Hepatic stellate cell (primary cell): Measurements from ENCODE around the gene UTP3.
"Not testable (repeated sequence)": the region's sequence is repeated elsewhere in the genome, so short reads cannot be mapped to it uniquely, and the experiment has no call there.

ENCODE experiments used
- DNase-seq: peaks from one replicate; pipeline ENCODE4 v3.0.0; 2011; ENCODE audit warnings: low spot score

Gene UTP3

DNA sequence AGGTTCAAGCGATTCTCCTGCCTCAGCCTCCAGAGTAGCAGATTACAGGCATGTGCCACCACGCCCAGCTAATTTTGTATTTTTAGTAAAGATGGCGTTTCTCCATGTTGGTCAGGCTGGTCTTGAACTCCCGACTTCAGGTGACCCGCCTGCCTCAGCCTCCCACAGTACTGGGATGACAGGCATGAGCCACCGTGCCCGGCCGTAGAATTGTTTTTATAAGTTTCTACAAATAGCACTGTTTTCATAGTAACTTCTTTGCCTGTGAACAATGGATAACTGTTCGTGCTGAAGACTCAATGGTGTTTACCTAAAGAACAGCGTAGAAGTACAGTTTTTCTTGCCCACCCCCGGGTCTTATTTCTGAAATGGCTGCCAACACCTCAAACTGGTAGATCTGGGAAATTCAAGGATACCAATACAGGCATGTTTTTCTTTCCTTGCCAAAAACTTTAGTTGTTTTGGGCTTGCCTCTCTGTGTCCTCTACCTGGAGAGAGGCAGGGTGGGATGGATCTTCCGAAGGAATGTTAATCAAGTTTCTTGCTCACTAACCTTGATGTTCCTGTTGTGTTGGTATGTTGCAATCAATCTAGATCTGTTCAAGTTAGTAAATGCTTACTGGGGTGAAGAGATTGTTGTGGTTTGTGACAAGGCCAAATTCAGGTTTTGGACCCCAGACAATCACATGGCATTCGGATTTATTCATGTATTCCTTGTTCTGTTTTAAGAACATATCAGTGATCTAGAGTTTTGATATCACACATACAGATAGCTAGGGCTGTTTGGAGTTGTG is 30.7 kb downstream of the UTP3 start:
- no peak for DNase-seq

DNA sequence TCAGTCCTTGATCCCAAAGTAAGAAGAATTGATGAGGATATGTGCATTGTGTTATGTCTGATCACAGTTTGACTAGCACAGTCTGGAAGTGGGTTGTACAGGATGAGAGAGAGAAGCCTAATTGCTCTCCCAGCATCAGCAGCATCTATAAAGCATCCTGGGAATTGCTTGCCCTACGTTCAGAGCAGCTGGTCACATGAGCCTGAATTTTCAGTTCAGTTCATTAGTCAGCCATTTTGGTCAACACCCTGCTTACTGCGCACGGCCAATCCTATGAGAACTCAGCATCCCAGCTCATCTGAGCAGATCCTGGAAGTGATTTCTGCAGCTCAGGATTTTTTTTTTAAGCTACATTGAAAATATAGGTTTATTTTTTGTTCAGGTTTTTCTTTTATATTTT is 33.4 kb downstream of the UTP3 start, which contains the start of gene RUFY3:
Gene RUFY3 (plus strand): TSS at position 218 of the 400 bp plus-strand sequence. CDS start 610 bp downstream, outside the sequence.
- peak; percentile 74 for DNase-seq

DNA sequence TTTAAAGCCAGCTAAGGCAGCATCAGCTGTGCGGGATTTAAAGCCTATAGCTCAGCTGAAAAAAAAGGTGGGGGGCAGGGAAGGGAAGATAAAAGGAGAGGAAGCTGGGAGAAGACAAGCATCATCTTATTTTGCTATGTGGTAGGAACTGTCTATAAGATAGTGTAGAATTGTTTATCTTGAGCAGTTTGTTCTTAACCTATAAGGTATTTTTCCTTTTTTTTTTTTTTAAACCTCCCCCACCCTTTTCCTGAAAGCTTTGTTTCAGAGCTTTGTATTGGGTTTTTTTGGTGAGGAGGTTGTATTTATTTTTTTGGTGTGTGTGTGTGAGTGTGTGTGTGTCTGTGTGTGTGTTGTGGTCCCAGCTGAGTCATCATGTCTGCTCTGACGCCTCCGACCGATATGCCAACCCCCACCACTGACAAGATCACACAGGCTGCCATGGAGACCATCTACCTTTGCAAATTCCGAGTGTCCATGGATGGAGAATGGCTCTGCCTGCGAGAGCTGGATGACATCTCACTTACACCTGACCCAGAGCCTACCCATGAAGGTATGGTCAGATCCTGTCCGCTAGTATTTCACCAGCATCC is 34.0 kb downstream of the UTP3 start:
- DNase-seq = peak; percentile 31

DNA sequence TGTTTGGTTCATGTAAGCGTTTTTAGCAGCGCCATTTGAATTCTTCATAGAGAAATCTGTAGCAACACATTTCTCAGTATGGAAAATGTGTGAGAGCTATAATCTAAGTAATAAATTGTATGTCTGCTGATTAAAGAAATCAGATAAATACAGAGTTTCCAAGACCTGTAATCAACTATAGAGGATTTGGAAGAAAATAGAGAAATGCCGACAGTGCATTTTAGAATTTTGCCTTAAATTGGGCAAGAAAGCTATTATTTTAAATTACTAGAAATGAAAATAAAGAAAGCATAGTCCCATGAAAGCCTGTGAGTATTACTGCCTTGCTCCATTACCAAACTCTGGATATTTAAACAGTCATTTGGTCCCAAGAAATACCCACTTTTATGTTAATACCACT is 36.1 kb downstream of the UTP3 start:
- no peak for DNase-seq

DNA sequence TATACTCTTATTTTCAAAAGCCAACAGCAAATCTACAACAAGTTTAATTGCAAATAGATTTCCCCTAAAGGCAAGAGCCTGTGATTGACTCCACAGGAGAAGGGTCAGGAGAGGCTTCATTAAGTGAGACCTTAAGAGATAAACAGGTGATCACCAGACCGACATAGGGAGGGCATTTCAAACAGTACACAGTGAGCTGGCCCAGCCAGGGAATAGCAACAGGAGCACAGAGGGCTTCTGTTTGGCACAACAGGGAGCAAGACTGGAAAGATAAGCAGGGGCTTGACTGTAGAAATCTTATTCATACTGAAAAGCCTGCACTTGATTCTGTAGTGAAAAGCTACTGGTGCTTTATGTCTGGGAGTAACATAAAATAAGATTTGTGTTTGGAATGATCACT is 37.3 kb downstream of the UTP3 start:
- no peak for DNase-seq

DNA sequence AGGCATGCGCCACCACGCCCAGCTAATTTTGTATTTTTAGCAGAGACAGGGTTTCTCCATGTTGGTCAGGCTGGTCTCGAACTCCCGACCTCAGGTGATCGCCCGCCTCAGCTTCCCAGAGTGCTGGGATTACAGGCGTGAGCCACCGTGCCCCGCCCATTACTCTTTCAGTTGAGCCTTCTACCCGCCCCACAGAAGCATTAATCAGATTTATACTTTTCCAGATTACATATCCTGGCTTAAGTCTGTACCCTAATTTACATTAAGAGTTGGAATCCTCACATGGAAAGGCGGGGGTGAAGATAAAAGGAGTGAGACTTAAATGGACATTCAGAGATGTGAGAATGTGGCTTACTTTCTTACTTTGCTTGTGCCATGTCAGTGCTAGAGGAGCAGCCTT is 38.2 kb downstream of the UTP3 start:
- DNase-seq = not testable (repeated sequence)

DNA sequence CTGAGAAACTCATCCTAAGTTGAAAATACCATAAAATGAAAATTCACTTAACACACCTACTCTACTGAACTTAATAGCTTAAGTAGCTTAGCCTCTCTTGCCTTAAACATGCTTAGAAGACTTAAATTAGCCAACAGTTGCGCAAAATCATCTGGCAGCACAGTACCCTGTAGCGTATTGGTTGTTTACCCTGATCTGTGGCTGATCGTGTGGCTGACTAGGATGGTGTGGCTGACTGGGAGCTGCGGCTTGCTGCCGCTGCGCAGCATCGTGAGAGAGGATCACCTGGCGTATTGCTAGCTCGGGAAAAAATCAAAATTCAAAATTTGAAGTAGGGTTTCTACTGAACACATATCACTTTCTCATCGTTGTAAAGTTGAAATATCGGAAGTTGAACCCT is 39.8 kb downstream of the UTP3 start:
- no peak for DNase-seq

DNA sequence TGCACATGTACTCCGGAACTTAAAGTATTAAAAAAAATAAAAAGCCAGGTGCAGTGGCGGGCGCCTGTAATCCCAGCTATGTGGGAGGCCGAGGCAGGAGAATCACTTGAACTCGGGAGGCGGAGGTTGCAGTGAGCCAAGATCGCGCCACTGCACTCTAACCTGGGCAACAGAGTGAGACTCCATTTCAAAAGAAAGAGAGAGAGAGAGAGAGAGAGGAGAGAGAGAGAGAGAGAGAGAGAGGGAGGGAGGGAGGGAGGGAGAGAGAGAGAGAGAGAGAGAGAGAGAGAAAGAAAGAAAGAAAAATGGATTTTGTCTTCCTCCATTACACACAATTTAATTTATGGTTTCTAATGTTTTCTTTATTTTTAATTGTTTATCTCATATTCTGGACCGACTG is 44.5 kb downstream of the UTP3 start:
- not testable (repeated sequence) for DNase-seq

DNA sequence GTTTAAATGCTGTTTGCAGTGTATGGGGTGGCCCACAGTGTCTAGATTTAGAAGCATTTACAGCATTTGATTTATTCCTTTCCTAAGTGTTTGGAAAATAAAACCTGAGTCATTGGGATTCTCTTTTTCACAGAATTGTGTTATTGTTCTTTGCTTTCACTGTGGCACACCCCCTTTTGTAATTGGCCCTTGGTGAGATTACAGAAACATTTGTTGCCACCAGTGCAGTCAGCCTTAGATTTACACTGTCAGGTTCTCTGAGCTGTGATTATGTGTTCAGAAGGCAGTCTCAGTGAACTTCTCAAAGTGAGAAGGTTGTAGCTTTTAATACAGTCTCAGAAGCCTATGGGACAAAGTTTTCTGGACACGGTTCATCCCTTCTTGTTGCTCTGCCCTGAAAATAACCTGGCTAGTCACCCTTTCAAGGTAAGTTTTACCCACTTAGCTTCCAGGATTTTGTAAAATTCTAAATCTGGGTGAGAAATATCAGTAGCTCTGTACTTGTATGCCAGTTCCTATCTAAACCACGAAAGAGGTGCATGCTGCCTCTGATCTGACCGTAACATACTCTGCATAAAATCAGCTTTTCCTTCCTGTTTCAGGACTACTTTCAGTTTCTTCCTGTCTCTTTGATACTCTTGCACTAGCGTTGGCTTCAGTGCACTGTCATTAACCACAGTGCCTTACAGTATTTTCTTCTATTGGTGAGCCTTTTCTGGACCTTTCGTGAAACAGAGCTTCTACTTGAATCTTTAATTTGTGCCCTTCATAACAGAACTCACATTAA is 46.0 kb downstream of the UTP3 start:
- peak; percentile 50 for DNase-seq

DNA sequence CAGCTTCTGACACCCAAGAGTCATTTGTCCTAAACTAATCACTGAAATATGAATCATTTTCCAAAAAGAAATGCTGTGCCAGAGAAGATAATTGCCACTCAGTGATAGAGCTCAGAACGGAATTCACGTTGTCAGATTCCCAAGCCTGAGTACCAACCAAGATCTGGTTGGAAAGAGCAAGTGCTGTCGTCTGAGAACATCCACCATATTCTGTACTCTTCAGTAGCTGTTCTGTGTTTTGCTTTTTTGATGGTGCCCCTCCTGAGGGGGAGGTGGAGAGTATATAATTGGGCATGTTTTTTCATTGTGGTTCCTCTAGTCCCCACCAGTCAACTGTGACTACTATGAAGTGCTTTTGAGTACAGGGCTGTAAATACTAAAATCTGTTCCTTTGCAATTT is 46.6 kb downstream of the UTP3 start:
- DNase-seq = no peak

DNA sequence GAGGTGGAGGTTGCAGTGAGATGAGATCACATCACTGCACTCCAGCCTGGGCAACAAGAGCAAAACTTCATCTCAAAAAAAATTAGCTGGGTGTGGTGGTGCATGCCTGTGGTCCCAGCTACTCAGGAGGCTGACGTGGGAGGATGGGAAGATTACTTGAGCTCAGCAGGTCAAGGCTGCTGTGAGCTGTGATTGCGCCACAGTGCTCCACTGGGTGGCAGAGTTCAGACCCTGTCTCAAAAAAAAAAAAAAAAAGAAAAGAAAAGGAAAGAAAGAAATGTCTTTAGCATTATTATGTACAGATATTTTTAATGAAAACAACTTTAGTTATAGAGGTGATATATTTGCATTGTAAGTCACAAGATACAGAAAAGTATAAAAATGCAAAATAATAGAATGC is 47.6 kb downstream of the UTP3 start:
- not testable (repeated sequence) for DNase-seq

DNA sequence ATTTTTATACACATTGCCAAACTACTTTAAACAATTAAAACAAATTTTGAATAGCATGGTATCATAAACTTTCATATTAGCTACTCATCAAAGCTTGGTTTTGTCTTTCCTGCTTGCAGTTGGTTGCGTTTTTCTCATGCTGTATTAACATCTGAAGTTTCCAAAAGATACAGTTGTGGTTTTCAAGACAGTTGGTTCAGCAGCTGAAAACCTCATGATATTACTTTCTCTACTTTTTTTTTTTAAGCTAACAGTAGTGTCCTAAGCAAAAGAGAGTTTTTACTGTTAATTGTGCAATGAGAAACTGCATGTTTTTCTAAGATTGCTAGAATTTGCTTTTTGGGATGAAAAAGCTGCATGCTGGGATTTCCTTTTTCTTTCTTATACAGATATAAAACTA is 48.7 kb downstream of the UTP3 start:
- no peak for DNase-seq

DNA sequence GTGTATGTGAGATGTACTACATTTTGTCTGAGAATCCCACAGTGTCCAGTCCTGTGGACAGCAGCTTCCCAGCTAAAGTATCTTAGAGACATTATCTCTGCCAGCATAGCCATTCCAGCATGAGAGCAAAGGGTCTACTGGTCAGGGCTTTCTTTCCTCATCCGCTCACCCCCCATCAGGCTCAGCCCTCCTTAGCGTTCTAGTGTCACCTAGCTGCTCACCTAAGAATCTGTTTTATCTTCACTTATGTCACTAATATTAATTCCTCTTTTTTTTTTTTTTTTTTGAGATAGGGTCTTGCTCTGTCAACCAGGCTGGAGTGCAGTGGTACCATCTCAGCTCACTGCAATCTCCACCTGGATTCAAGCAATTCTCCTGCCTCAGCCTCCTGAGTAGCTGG is 49.1 kb downstream of the UTP3 start:
- no peak for DNase-seq

DNA sequence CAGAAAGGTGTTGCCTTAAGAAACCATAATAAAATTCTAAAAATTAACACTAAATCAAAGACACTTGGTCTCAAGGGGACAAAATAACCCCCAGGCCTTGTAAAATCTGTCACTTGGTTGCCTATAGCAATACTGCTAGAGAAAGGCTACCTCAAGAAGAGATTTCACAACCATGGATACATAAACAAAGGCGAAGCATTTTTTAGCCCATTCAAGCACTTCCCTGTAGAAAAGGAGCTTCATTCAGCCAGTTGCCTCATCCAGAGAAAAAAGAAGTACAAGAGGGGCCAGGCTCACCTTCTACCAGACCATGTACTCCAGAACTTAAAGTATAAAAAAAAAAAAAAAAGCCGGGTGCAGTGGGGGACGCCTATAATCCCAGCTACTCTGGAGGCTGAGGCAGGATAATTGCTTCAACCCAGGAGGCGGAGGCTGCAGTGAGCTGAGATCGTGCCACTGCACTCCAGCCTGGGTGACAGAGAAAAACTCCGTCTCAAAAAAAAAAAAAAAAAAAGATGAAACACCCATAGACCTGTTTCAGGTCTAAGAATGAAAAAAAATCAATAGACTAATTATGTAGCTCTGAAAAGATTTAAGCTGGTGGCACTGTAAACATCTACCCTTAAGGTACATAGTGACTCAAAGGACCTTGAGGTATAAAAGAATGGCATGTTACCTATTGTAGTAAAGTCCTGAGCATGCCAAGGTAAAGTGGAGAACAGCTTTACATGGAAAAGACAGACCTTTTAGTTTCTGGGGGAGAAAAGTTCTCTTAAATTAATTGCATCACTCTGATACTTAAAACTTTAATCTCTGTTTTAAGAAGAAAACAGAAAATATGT is 51.4 kb downstream of the UTP3 start:
- DNase-seq = no peak
